Renal cortex interstitium (tissue), 3 donors: Measurements from ENCODE around the gene FAF1. TPM values are rescaled to one million over a fixed set of nuclear protein-coding genes. Genes with fewer than 3 reads are reported as not detected.

Source experiments
- polyA plus RNA-seq, 3 donors: library from polyadenylated mRNA; unstranded; fragments of 120-200 nt; gene quantifications; one replicate each; pipeline ENCODE4 v1.2.1, GENCODE V29; 2013; ENCODE audit not compliant: insufficient read length in 3 of 3

The FAF1 gene
- polyA plus RNA-seq, 3 donors = 52.6 to 71.8 (median 65.6) TPM

Other genes starting within 250 kb of the FAF1 start
- gene CDKN2C, start 10.0 kb upstream of the FAF1 start, polyA plus RNA-seq = 10 to 100 TPM in 1 of 3 donors, 1 to 10 TPM in 2; 8.5 to 11.5 (median 9.4) TPM
- not detected for gene C1orf185, start 142.0 kb upstream of the FAF1 start, polyA plus RNA-seq